Sigmoid colon (tissue), 4 donors: ENCODE results near the gene IFNG.

Source experiments
- CTCF ChIP-seq, 4 experiments: fragments of 450-650 bp in 3 of 4; fragments of 200-600 bp in 1 of 4; IDR thresholded peaks; one replicate each; pipeline ENCODE4 v1.5.1; 2016 to 2019; ENCODE audit warnings: antibody characterized with exemption in 4 of 4, mild to moderate bottlenecking in 3 of 4, moderate library complexity in 2 of 4
- EP300 ChIP-seq, 4 donors: sonication (generic); formaldehyde crosslinking; IDR thresholded peaks; one replicate each; pipeline ENCODE4 v1.6.1; 2017; ENCODE audit warnings: antibody characterized with exemption in 4 of 4

DNA sequence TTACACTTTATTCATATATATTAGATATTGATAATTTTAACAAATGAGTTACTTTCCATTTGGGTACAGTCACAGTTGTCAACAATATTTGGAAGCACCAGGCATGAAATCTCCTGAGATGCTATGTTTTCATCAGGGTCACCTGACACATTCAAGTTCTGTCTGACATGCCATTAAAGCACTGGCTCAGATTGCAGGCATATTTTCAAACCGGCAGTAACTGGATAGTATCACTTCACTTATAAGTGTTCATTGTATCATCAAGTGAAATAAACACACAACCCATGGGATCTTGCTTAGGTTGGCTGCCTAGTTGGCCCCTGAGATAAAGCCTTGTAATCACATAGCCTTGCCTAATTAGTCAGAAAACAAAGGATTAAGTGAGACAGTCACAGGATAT is 4.8 kb downstream of the IFNG start:
- TF ChIP-seq EP300 (IDR thresholded peaks at IDR 0.05): no peak
- TF ChIP-seq CTCF (IDR thresholded peaks at IDR 0.05): no peak
